Cardiac septum (tissue), 1 donor: Measurements from ENCODE around the gene MAPK12. TPM values are rescaled to one million over a fixed set of nuclear protein-coding genes. Genes with fewer than 3 reads are reported as not detected.
A peak's percentile ranks its signal among the peaks of the same experiment; 100 is the strongest.

Experiments used
- DNase-seq: peaks from one replicate; pipeline ENCODE4 v3.0.0-alpha.2; 2020; ENCODE audit warnings: low spot score
- intact Hi-C: fragments of 100-400 bp; cut with DNase I; formaldehyde crosslinking; loops from one replicate; pipeline ENCODE4 v1.14.0; 2022
- total RNA-seq: library from RNA; stranded (reverse); fragmentation: NEBNext Ultra II Directional; extraction: Animal tissue kit (Norgen Biotek cat#: 25700); gene quantifications from one replicate; pipeline ENCODE4 v1.2.1, GENCODE V29; 2021
- donor health status: DM: no; HTN: no; CAD: no.

MAPK12 gene
- total RNA-seq, 1 donor from 2014 or later: 32.5 TPM

GRCh38 chr22:50257451-50258360 is 3.8 kb downstream of the MAPK12 start:
- intact Hi-C loops: no loop called here

GRCh38 chr22:50257041-50257440 is 4.4 kb downstream of the MAPK12 start:
- intact Hi-C loops: no loop called here
- no peak for DNase-seq

More at GRCh38 chr22:50257451-50258360, 3.8 kb downstream of the MAPK12 start:
- DNase-seq: no peak

GRCh38 chr22:50256258-50256862 is 5.1 kb downstream of the MAPK12 start:
- intact Hi-C loops: no loop called here
- DNase-seq: no peak

GRCh38 chr22:50255607-50256006 is 5.9 kb downstream of the MAPK12 start:
- intact Hi-C loops: no loop called here
- no peak for DNase-seq

- no peak for DNase-seq
- intact Hi-C loops: no loop called here
Observed at GRCh38 chr22:50255099-50255498, 6.4 kb downstream of the MAPK12 start.

- intact Hi-C loops: loop anchor here (2.0 kb wide), 1 partner anchor 89 kb away; the partner anchor contains the start of gene PPP6R2
- DNase-seq: no peak
Observed at GRCh38 chr22:50253941-50254340, 7.5 kb downstream of the MAPK12 start.

- intact Hi-C loops: loop anchor here (2.0 kb wide), 1 partner anchor 90 kb away; the partner anchor contains the start of gene PPP6R2
Observed at GRCh38 chr22:50253046-50253915, 8.2 kb downstream of the MAPK12 start.

GRCh38 chr22:50252082-50253045 is 9.1 kb downstream of the MAPK12 start:
- peak; percentile 88 for DNase-seq
- intact Hi-C loops: loop anchor here (2.0 kb wide), 1 partner anchor 90 kb away; the partner anchor contains the start of gene PPP6R2

More at GRCh38 chr22:50253046-50253915, 8.2 kb downstream of the MAPK12 start:
- no peak for DNase-seq

GRCh38 chr22:50251477-50252081 is 9.9 kb downstream of the MAPK12 start:
- intact Hi-C loops: loop anchor here (2.0 kb wide), 1 partner anchor 91 kb away; the partner anchor contains the start of gene PPP6R2
- DNase-seq: no peak

GRCh38 chr22:50250555-50251476 is 10.7 kb downstream of the MAPK12 start, which contains the start of gene HDAC10:
HDAC10 (minus strand) TSS chr22:50251265; CDS start chr22:50251032, 233 bp downstream.
- intact Hi-C loops: no loop called here
- peak; percentile 90 for DNase-seq

- intact Hi-C loops: no loop called here
- no peak for DNase-seq
Observed at GRCh38 chr22:50250249-50250554, 11.3 kb downstream of the MAPK12 start.

GRCh38 chr22:50249341-50250248 is 11.9 kb downstream of the MAPK12 start:
- intact Hi-C loops: loop anchor here (10.0 kb wide), 1 partner anchor 255 kb away; the partner anchor contains the start of genes LMF2 and NCAPH2
- no peak for DNase-seq

- intact Hi-C loops: loop anchor here (10.0 kb wide), 1 partner anchor 256 kb away; the partner anchor contains the start of genes LMF2 and NCAPH2
- DNase-seq: no peak
Observed at GRCh38 chr22:50248196-50249081, 13.0 kb downstream of the MAPK12 start.

- no peak for DNase-seq
- intact Hi-C loops: loop anchor here (10.0 kb wide), 1 partner anchor 257 kb away; the partner anchor contains the start of genes LMF2 and NCAPH2
Observed at GRCh38 chr22:50247748-50248147, 13.7 kb downstream of the MAPK12 start.
